NCI-H2029 (cell line): Measurements from ENCODE around the gene ICOSLG.
"Not testable (repeated sequence)": the region's sequence is repeated elsewhere in the genome, so short reads cannot be mapped to it uniquely, and the experiment has no call there.

Experiments used
- DNase-seq: peaks from one replicate; lab custom pipeline; 2025; lab: John Stamatoyannopoulos, UW

ICOSLG gene

GRCh38 chr21:44176127-44176526 is 64.6 kb downstream of the ICOSLG start:
- not testable (repeated sequence) for DNase-seq

GRCh38 chr21:44175189-44175588 is 65.6 kb downstream of the ICOSLG start:
- not testable (repeated sequence) for DNase-seq
